ENCODE measurements around the gene MAP2K6. TPM values are rescaled to one million over a fixed set of nuclear protein-coding genes. Genes with fewer than 3 reads are reported as not detected.
A peak's percentile ranks its signal among the peaks of the same experiment; 100 is the strongest.

Gene MAP2K6
- total RNA-seq, 1 experiment from 2014 or later: 9.6 TPM

DNA sequence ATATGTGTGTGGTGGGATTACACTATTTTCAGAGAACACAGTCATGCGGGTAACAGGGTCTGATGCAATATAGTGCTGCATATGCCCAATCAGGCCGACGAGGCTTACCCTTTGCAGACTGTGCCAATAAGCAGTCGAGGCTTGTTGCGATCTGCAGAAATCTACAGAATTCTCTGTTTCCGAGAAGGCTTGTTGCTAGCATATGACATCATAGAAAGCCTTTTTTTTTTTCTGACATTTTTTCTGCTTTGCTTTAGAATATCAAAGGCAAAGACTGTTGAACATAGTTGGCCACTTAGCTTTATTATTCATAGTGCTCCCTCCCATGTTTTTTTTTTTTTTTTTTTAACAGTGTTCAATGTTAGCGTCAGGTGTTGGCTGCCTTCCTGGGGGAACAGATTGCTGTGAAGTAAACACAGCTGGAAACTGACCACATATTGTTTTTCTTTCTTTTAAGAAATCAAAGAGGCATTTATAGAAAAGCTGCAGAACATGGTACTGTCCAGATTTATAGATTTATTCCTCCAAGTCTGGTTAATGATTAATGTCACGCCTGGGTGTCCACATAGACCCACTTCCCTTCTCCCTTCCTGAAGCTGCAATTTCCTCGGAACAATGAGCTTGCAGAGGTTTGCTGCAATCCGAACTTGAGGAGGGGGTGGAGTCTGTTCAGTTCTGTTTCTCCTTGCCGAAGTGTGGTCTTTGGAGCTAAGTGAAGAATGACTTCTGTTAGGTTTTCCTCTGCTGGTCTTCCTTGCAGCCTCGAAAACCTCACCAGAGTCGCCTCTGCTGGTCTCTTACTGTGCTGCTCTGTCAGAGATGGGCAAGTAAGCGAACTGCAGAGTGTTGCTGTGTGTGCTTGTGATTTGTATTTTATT is 87.3 kb downstream of the MAP2K6 start:
- Mint-ChIP-seq H3K27ac (ENCODE audit: unreplicated experiment) (peak overlapping the region; percentile 17), H3K4me1 (ENCODE audit: low read depth, unreplicated experiment) (peaks cover 21% of the 10 kb centered on the region), H3K9me3 (ENCODE audit: unreplicated experiment) (no peaks in the 10 kb centered on the region), H3K36me3 (ENCODE audit: insufficient read depth, unreplicated experiment) (no peaks in the 10 kb centered on the region), H3K27me3 (ENCODE audit: insufficient read depth, unreplicated experiment) (no peaks in the 10 kb centered on the region), H3K4me3 (ENCODE audit: unreplicated experiment) (peak overlapping the region; percentile 52)
- no peaks in the 10 kb centered on the region for H3K27me3 ChIP-seq (replicated peaks; ENCODE audit: control insufficient read depth, insufficient read depth, low read length)
- peak; percentile 62 for DNase-seq
- peak overlapping the region; percentile 26 for H3K4me3 ChIP-seq (ENCODE audit: low read depth, low read length)
- intact Hi-C loops (cut with micrococcal nuclease; ENCODE audit: unreplicated experiment): loop anchor here (1.0 kb wide), 1 partner anchor 21 kb away; no protein-coding TSS in a partner anchor
- ChIA-PET CTCF (interaction anchor here (0.6 to 1.3 kb wide), 7 partner anchors 15 to 143 kb away, joined by 3 to 6 read pairs (median 4); partner anchors contain the start of gene MAP2K6), POLR2A (interaction anchor here (0.7 kb wide), 2 partner anchors 59 to 112 kb away, joined by 9 to 10 read pairs; no protein-coding TSS in a partner anchor)
- H3K9me3 ChIP-seq: no peaks in the 10 kb centered on the region
- TF ChIP-seq, protein P1, sequence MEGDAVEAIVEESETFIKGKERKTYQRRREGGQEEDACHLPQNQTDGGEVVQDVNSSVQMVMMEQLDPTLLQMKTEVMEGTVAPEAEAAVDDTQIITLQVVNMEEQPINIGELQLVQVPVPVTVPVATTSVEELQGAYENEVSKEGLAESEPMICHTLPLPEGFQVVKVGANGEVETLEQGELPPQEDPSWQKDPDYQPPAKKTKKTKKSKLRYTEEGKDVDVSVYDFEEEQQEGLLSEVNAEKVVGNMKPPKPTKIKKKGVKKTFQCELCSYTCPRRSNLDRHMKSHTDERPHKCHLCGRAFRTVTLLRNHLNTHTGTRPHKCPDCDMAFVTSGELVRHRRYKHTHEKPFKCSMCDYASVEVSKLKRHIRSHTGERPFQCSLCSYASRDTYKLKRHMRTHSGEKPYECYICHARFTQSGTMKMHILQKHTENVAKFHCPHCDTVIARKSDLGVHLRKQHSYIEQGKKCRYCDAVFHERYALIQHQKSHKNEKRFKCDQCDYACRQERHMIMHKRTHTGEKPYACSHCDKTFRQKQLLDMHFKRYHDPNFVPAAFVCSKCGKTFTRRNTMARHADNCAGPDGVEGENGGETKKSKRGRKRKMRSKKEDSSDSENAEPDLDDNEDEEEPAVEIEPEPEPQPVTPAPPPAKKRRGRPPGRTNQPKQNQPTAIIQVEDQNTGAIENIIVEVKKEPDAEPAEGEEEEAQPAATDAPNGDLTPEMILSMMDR (IDR thresholded peaks at IDR 0.05; ENCODE audit: insufficient read depth in 1 of 2, low read depth in 1 of 2, low read length in 1 of 2, severe bottlenecking in 1 of 2, unreplicated experiment in 1 of 2): no peak
- no peaks in the 10 kb centered on the region for H3K36me3 ChIP-seq (ENCODE audit: control insufficient read depth, insufficient read depth, low read length)
- peaks cover 4% of the 10 kb centered on the region; the same call in 1 of the 2 replicates for H3K4me1 ChIP-seq
- no TSS peak for BruUV-seq (replicated peaks)

DNA sequence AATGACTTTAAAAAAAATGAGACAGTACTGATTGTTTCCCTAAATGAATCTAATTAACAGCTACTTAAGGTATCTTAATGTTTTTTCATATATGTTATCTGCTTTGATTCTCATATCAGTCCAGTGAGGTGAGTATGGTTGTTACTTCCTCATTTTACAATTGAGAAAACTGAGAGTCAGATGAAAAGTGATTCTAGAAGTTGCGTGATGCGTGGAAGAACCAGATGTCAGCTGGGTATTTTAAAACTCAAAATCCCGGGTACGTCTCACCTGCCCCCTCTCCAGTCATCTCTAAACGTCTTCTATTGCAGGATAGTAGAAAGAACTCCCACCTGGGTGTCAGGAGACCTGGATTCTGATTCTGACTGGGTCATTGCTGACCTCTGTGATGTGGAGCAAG is 89.2 kb downstream of the MAP2K6 start:
- no peaks in the 10 kb centered on the region for H3K9me3 Mint-ChIP-seq (ENCODE audit: unreplicated experiment)
- peaks cover 7% of the 10 kb centered on the region for H3K4me1 Mint-ChIP-seq (ENCODE audit: low read depth, unreplicated experiment)
- no peaks in the 10 kb centered on the region for H3K27me3 Mint-ChIP-seq (ENCODE audit: insufficient read depth, unreplicated experiment)
- BruUV-seq (replicated peaks): no TSS peak
- Histone ChIP-seq H3K27me3 (replicated peaks; ENCODE audit: control insufficient read depth, insufficient read depth, low read length) (no peaks in the 10 kb centered on the region), H3K4me3 (ENCODE audit: low read depth, low read length) (no peak overlapping the region), H3K36me3 (ENCODE audit: control insufficient read depth, insufficient read depth, low read length) (no peaks in the 10 kb centered on the region), H3K4me1 (no peaks in the 10 kb centered on the region), H3K9me3 (no peaks in the 10 kb centered on the region)
- no peak overlapping the region for H3K27ac Mint-ChIP-seq (ENCODE audit: unreplicated experiment)
- H3K4me3 Mint-ChIP-seq (ENCODE audit: unreplicated experiment): no peak overlapping the region
- no peaks in the 10 kb centered on the region for H3K36me3 Mint-ChIP-seq (ENCODE audit: insufficient read depth, unreplicated experiment)
- ChIA-PET CTCF (no interaction called here), POLR2A (no interaction called here)
- DNase-seq: no peak
- TF ChIP-seq, protein P1 (IDR thresholded peaks at IDR 0.05; ENCODE audit: insufficient read depth in 1 of 2, low read depth in 1 of 2, low read length in 1 of 2, severe bottlenecking in 1 of 2, unreplicated experiment in 1 of 2): no peak
- intact Hi-C loops (cut with micrococcal nuclease; ENCODE audit: unreplicated experiment): no loop called here

DNA sequence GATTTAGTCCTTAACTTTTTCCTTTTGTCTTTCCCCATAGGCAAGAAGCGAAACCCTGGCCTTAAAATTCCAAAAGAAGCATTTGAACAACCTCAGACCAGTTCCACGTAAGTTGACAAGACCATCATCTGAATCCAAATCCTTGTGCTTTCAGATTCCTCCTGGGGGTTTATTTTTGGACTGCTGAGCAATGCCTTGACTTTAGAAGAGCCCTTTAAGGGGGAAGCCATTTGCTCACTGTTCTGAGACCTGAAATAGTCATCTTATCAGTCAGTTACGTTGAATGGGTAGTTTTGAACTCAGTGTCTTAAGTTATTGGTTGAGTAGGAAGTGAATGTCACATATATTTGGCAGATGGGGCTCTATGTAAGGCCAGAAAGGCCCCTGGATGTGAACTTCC is 91.2 kb downstream of the MAP2K6 start:
- TF ChIP-seq, protein P1 (IDR thresholded peaks at IDR 0.05; ENCODE audit: insufficient read depth in 1 of 2, low read depth in 1 of 2, low read length in 1 of 2, severe bottlenecking in 1 of 2, unreplicated experiment in 1 of 2): no peak
- H3K9me3 Mint-ChIP-seq (ENCODE audit: unreplicated experiment): no peaks in the 10 kb centered on the region
- H3K4me1 ChIP-seq: no peaks in the 10 kb centered on the region
- H3K27me3 ChIP-seq (replicated peaks; ENCODE audit: control insufficient read depth, insufficient read depth, low read length): no peaks in the 10 kb centered on the region
- no peak overlapping the region for H3K4me3 ChIP-seq (ENCODE audit: low read depth, low read length)
- ChIA-PET CTCF (interaction anchor here (0.7 to 1.0 kb wide), 3 partner anchors 14 to 111 kb away, joined by 3 to 5 read pairs (median 4); no protein-coding TSS in a partner anchor), POLR2A (no interaction called here)
- intact Hi-C loops (cut with micrococcal nuclease; ENCODE audit: unreplicated experiment): no loop called here
- H3K4me3 Mint-ChIP-seq (ENCODE audit: unreplicated experiment): no peak overlapping the region
- no peak for DNase-seq
- H3K9me3 ChIP-seq: no peaks in the 10 kb centered on the region
- no peak overlapping the region for H3K27ac Mint-ChIP-seq (ENCODE audit: unreplicated experiment)
- no peaks in the 10 kb centered on the region for H3K36me3 Mint-ChIP-seq (ENCODE audit: insufficient read depth, unreplicated experiment)
- no TSS peak for BruUV-seq (replicated peaks)
- no peaks in the 10 kb centered on the region for H3K36me3 ChIP-seq (ENCODE audit: control insufficient read depth, insufficient read depth, low read length)
- no peaks in the 10 kb centered on the region for H3K27me3 Mint-ChIP-seq (ENCODE audit: insufficient read depth, unreplicated experiment)
- peaks cover 7% of the 10 kb centered on the region for H3K4me1 Mint-ChIP-seq (ENCODE audit: low read depth, unreplicated experiment)
